Thoracic aorta (tissue), 2 donors: ENCODE results near the gene MMP14. TPM values are rescaled to one million over a fixed set of nuclear protein-coding genes. Genes with fewer than 3 reads are reported as not detected.

ENCODE experiments used
- ATAC-seq: fragments of 150-250 bp; one replicate; pipeline ENCODE4 v1.8.0; 2017; ENCODE audit warnings: low read depth; ENCODE audit not compliant: insufficient number of reproducible peaks, low FRiP score
- DNase-seq: peaks from one replicate; pipeline ENCODE4 v3.0.0-alpha.2; 2020; ENCODE audit warnings: low spot score
- H3K27ac ChIP-seq, 2 donors: fragments of 200-600 bp; sonication (generic); 1 replicate in 1 of 2; 2 replicates in 1 of 2; pipeline ENCODE4 v1.5.1; 2016; ENCODE audit warnings: mild to moderate bottlenecking in 2 of 2, moderate library complexity in 2 of 2
- H3K27me3 ChIP-seq: fragments of 200-600 bp; sonication (generic); replicated peaks from 2 replicates; pipeline ENCODE4 v1.6.0; 2016; ENCODE audit warnings: mild to moderate bottlenecking; ENCODE audit not compliant: insufficient read depth
- H3K36me3 ChIP-seq: fragments of 200-600 bp; sonication (generic); one replicate; pipeline ENCODE4 v1.5.1; 2016
- H3K4me1 ChIP-seq, 2 donors: fragments of 200-600 bp; sonication (generic); 1 replicate in 1 of 2; 2 replicates in 1 of 2; pipeline versions ENCODE4 v1.5.1 to v1.6.0; 2016; ENCODE audit warnings: low read depth in 2 of 2, mild to moderate bottlenecking in 1 of 2; ENCODE audit not compliant: control insufficient read depth in 1 of 2
- H3K4me3 ChIP-seq: fragments of 200-600 bp; sonication (generic); 2 replicates; pipeline ENCODE4 v1.5.1; 2016; ENCODE audit warnings: mild to moderate bottlenecking
- H3K9me3 ChIP-seq: fragments of 200-600 bp; sonication (generic); 2 replicates; pipeline ENCODE4 v1.5.1; 2016
- CTCF ChIP-seq: fragments of 200-600 bp; sonication (generic); IDR thresholded peaks from one replicate; pipeline ENCODE4 v1.5.1; 2019; ENCODE audit warnings: antibody characterized with exemption
- total RNA-seq, 2 donors: library from RNA; depleted of rRNA; stranded (reverse); fragments of >200 nt; gene quantifications; one replicate each; pipeline versions ENCODE4 v1.1.0 to v1.2.3, GENCODE V29; 2016

The MMP14 gene
- total RNA-seq, 2 donors from 2014 or later, result 160 to 182 TPM

GRCh38 chr14:22837750-22838538, 1.6 kb downstream of the MMP14 start:
- Histone ChIP-seq H3K9me3 (no peaks in the 10 kb centered on the region), H3K4me1 (peaks cover 16 to 37% of the 10 kb centered on the region in 2 donors), H3K36me3 (peaks cover 24% of the 10 kb centered on the region), H3K4me3 (peak overlapping the region; percentile 96), H3K27ac (peak overlapping the region; percentile 95 to 98), H3K27me3 (no peaks in the 10 kb centered on the region)
- ATAC-seq (peak; percentile 45), DNase-seq (no peak)
- TF ChIP-seq CTCF, result no peak

- Histone ChIP-seq H3K27ac (peak overlapping the region; percentile 95 to 98), H3K36me3 (peaks cover 31% of the 10 kb centered on the region), H3K27me3 (no peaks in the 10 kb centered on the region), H3K9me3 (no peaks in the 10 kb centered on the region), H3K4me3 (peak overlapping the region; percentile 96), H3K4me1 (peaks cover 16 to 42% of the 10 kb centered on the region in 2 donors)
- ATAC-seq (no peak), DNase-seq (no peak)
- TF ChIP-seq CTCF, result no peak
Measured at GRCh38 chr14:22838631-22839041, 2.3 kb downstream of the MMP14 start.

- Histone ChIP-seq H3K4me1 (peaks cover 16 to 42% of the 10 kb centered on the region in 2 donors), H3K27ac (peak overlapping the region; percentile 95 to 98), H3K9me3 (no peaks in the 10 kb centered on the region), H3K27me3 (no peaks in the 10 kb centered on the region), H3K36me3 (peaks cover 37% of the 10 kb centered on the region), H3K4me3 (peak overlapping the region; percentile 96)
- ATAC-seq (no peak), DNase-seq (no peak)
- TF ChIP-seq CTCF, result no peak
Measured at GRCh38 chr14:22839159-22839779, 2.9 kb downstream of the MMP14 start.

- Histone ChIP-seq H3K27me3 (no peaks in the 10 kb centered on the region), H3K4me1 (peaks cover 17 to 58% of the 10 kb centered on the region in 2 donors), H3K36me3 (peaks cover 57% of the 10 kb centered on the region), H3K27ac (peak overlapping the region in 1 of 2 donors; percentile 33), H3K9me3 (no peaks in the 10 kb centered on the region), H3K4me3 (no peak overlapping the region)
- no peak for ATAC-seq
- TF ChIP-seq CTCF, result no peak
- DNase-seq, result no peak
Measured at GRCh38 chr14:22841311-22841710, 4.9 kb downstream of the MMP14 start.

- H3K27me3 ChIP-seq, result no peaks in the 10 kb centered on the region
- peak overlapping the region; percentile 16 to 33 for H3K27ac ChIP-seq
- no peak for TF ChIP-seq CTCF
- H3K4me1 ChIP-seq, result peaks cover 21 to 62% of the 10 kb centered on the region in 2 donors
- peaks cover 57% of the 10 kb centered on the region for H3K36me3 ChIP-seq
- H3K4me3 ChIP-seq, result no peak overlapping the region
- DNase-seq, result no peak
- H3K9me3 ChIP-seq, result no peaks in the 10 kb centered on the region
- ATAC-seq, result no peak
Measured at GRCh38 chr14:22841769-22842168, 5.4 kb downstream of the MMP14 start.
